Adipocyte (in vitro differentiated cells): ENCODE results near the gene EEF2KMT.
A peak's percentile ranks its signal among the peaks of the same experiment; 100 is the strongest.

Source experiments
- DNase-seq: peaks from one replicate; pipeline ENCODE4 v3.0.0-alpha.2; 2015; ENCODE audit warnings: low read depth
- H3K27me3 ChIP-seq: replicated peaks from 2 replicates; pipeline ENCODE4 v1.7.0; 2013; ENCODE audit warnings: mild to moderate bottlenecking, low read length, moderate library complexity; ENCODE audit not compliant: control insufficient read depth, insufficient read depth
- H3K36me3 ChIP-seq: 2 replicates; pipeline ENCODE4 v1.7.0; 2013; ENCODE audit warnings: low read length, mild to moderate bottlenecking, moderate library complexity; ENCODE audit not compliant: control insufficient read depth, insufficient read depth, severe bottlenecking
- H3K4me1 ChIP-seq: 2 replicates; pipeline ENCODE4 v1.7.0; 2013; ENCODE audit warnings: mild to moderate bottlenecking, low read length, moderate library complexity; ENCODE audit not compliant: control insufficient read depth, insufficient read depth
- H3K4me3 ChIP-seq: 2 replicates; pipeline ENCODE4 v1.7.0; 2013; ENCODE audit warnings: mild to moderate bottlenecking, low read length, moderate library complexity
- H3K9ac ChIP-seq: 2 replicates; pipeline ENCODE4 v1.7.0; 2013; ENCODE audit warnings: mild to moderate bottlenecking, low read length, moderate library complexity
- H3K9me3 ChIP-seq: 2 replicates; pipeline ENCODE4 v1.7.0; 2013; ENCODE audit warnings: mild to moderate bottlenecking, low read length, moderate library complexity; ENCODE audit not compliant: control insufficient read depth

The EEF2KMT gene

DNA sequence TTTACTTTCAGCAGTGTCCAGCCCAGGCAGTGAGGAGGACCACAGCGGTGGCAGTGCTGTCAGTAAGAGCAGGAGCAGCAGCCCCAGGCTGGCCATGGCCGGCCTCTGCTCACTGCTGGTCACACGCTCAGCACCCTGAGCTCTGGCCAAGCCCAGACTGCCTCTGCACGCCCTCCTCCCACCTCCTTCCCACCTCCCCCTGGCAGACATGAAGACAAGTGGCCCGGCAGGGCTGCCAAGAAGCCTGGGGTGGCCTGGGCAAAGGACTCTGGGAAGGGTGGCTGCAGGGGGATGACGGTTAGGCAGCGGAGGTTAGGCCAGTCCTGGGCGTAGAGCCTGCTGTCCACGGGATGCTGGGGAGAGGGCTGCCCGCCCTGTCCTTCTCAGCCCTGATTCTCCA lies 31.8 kb downstream of the EEF2KMT start, which contains the start of gene C16orf89:
Gene C16orf89 (minus strand): TSS at position 144 of the 400 bp plus-strand sequence. CDS start 48 bp downstream, at position 96.
- H3K4me1 ChIP-seq, result peaks cover 5% of the 10 kb centered on the region
- peak within 1 kb of the TSS; percentile 8 for H3K4me3 ChIP-seq
- no peak within 1 kb of the TSS for H3K9ac ChIP-seq
- H3K36me3 ChIP-seq, result no peaks in the 10 kb centered on the region
- no peak for DNase-seq
- H3K9me3 ChIP-seq, result no peaks in the 10 kb centered on the region
- peaks cover 35% of the 10 kb centered on the region for H3K27me3 ChIP-seq

GRCh38 chr16:5065326-5065725 lies 32.3 kb downstream of the EEF2KMT start:
- H3K4me3 ChIP-seq, result peak overlapping the region; percentile 8
- no peak overlapping the region for H3K9ac ChIP-seq
- H3K4me1 ChIP-seq, result peaks cover 5% of the 10 kb centered on the region
- no peaks in the 10 kb centered on the region for H3K9me3 ChIP-seq
- peaks cover 37% of the 10 kb centered on the region for H3K27me3 ChIP-seq
- no peak for DNase-seq
- H3K36me3 ChIP-seq, result no peaks in the 10 kb centered on the region

DNA sequence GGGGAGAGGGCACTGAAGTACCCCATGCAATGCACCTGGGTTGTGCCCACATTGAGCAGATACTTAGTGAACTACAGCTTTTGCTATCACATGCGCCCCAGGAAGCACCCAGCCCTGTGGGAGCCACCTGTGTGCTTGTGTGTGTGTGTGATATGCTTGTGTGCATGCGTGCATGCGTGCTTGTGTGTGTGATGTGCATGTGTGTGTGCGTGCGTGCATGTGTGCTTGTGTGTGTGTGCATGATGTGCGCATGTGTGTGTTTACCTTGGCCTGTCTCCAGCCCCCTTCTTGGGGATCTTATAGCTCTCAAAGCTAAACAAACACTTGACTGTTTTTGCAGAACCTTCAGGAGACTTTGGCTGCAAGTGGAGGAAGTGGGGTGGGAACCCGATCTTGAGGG lies 32.7 kb downstream of the EEF2KMT start:
- H3K4me1 ChIP-seq, result peaks cover 5% of the 10 kb centered on the region
- no peak overlapping the region for H3K4me3 ChIP-seq
- H3K27me3 ChIP-seq, result peaks cover 39% of the 10 kb centered on the region
- H3K9me3 ChIP-seq, result no peaks in the 10 kb centered on the region
- no peaks in the 10 kb centered on the region for H3K36me3 ChIP-seq
- no peak overlapping the region for H3K9ac ChIP-seq
- DNase-seq, result no peak

DNA sequence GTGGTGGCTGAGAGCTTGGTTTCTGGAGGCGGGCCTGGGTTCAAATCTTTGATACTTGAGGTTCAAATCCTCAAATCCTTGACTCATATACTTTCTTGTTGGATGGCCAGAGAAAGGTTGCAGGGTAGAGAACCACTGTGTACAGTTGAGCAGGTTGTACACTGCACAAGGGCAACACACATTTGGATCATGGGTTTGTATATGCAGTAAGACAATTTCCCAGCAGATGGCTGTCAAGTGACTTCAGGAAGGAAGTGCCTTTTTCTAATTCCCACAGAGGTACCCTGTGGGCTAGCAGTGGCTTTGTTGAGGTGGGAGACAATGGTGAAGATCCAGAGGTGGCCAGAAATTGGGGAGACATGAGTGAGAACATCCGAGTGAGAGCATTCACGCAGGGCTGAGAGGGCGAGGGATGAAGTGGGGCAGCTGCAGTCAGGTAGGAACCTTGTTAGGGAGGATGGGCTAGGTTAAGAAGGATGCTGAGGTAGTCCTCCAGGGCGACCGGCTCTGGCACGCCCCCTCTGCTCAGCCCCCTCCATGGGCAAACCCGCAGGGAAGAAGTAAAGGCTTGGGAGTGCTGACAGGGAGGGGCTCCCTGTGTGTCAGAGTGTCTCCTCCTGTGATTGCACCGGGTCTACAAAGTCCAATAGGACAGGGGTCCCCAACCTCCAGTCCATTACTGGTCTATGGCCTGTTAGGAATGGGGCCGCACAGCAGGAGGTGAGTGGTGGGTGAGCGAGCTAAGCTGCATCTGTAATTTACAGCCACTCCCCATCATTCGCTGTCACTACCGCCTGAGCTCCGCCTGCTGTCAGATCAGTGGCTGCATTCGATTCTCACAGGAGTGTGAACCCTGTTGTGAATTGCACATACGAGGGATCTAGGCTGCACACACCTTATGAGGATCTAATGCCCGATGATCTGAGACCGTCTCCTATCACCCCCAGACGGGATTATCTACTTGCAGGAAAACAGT lies 34.5 kb downstream of the EEF2KMT start:
- no peaks in the 10 kb centered on the region for H3K36me3 ChIP-seq
- no peak for DNase-seq
- no peak overlapping the region for H3K4me3 ChIP-seq
- peaks cover 5% of the 10 kb centered on the region for H3K4me1 ChIP-seq
- no peak overlapping the region for H3K9ac ChIP-seq
- peaks cover 41% of the 10 kb centered on the region for H3K27me3 ChIP-seq
- H3K9me3 ChIP-seq, result no peaks in the 10 kb centered on the region

DNA sequence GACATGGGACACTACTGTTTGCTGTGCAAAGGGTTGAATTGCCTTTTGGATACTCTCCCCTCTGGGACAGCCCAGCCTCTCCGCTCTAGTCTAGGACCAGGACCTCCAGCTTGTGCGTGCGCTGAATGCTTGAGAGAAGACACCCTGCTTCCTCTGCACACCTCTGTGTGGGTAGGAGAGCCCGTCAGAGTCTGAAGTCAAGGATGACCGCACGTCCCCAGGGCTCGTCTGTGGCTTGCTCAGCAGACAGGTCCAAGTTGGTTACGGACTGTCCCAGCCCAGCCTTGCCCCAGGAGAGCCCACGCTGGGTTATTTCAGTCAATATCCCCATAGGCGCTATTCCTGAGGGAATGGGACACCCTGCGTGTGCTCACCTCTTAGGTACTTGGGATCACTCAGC lies 35.5 kb downstream of the EEF2KMT start:
- no peak for DNase-seq
- H3K27me3 ChIP-seq, result peaks cover 38% of the 10 kb centered on the region
- H3K9ac ChIP-seq, result no peak overlapping the region
- no peaks in the 10 kb centered on the region for H3K9me3 ChIP-seq
- peaks cover 5% of the 10 kb centered on the region for H3K4me1 ChIP-seq
- H3K4me3 ChIP-seq, result no peak overlapping the region
- no peaks in the 10 kb centered on the region for H3K36me3 ChIP-seq

DNA sequence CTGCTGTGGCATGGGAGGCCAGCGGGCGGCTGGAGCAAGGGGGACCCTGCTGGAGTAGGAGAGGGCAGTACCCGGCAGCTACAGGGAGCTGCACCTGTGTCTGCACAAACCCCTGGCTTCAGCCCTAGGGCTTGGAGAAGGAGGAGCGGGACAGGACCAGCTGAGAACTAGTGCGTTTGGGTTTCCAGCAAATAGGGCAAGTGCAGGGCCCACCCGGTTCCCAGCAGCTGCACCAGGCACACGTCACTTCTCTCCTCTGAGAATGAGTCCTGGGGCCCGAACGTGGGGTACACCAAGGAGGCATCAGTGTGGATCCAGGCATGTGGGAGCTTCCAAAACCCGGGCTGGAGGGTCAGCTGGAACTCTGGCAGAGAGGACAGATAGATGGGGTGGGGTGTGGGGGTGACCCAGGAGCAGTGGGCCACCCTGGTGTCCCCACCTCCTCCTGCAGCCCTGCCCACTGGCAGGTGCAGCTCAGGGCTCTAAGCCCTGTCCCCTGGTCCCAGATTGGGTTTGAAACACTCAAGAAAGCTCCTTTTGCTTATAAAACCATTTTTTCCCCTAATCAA lies 37.4 kb downstream of the EEF2KMT start:
- no peaks in the 10 kb centered on the region for H3K4me1 ChIP-seq
- H3K4me3 ChIP-seq, result no peak overlapping the region
- H3K9me3 ChIP-seq, result no peaks in the 10 kb centered on the region
- H3K9ac ChIP-seq, result no peak overlapping the region
- no peak for DNase-seq
- H3K27me3 ChIP-seq, result peaks cover 40% of the 10 kb centered on the region
- no peaks in the 10 kb centered on the region for H3K36me3 ChIP-seq

- Histone ChIP-seq H3K4me3 (no peak overlapping the region), H3K36me3 (no peaks in the 10 kb centered on the region), H3K4me1 (no peaks in the 10 kb centered on the region), H3K9me3 (no peaks in the 10 kb centered on the region), H3K27me3 (peaks cover 36% of the 10 kb centered on the region), H3K9ac (no peak overlapping the region)
- DNase-seq, result no peak
Measured at GRCh38 chr16:5059386-5060072, 38.1 kb downstream of the EEF2KMT start.

DNA sequence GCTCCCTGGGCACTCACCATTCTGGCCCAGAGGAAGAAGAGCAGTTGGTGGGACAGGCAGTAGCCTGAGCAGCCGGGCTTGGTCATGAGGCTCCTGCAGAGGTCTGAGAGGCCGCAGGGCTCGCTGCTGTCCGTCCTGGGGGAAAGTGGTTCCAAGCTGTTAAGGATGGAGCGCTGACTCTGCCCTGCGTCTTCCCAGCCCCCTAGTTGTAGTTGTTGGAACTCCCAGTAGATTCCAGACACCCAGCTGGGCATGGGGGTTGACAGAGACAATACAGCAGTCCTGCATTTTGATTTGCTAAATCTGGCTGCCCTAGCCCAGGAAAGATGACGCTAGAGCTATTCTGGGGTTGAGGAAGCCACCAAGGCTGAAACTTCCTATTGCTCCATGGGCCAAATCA lies 39.1 kb downstream of the EEF2KMT start:
- H3K36me3 ChIP-seq, result no peaks in the 10 kb centered on the region
- H3K27me3 ChIP-seq, result peaks cover 29% of the 10 kb centered on the region
- H3K4me1 ChIP-seq, result no peaks in the 10 kb centered on the region
- H3K4me3 ChIP-seq, result no peak overlapping the region
- no peaks in the 10 kb centered on the region for H3K9me3 ChIP-seq
- no peak for DNase-seq
- no peak overlapping the region for H3K9ac ChIP-seq

- Histone ChIP-seq H3K27me3 (peaks cover 12% of the 10 kb centered on the region), H3K9me3 (no peaks in the 10 kb centered on the region), H3K4me3 (no peak overlapping the region), H3K36me3 (no peaks in the 10 kb centered on the region), H3K9ac (no peak overlapping the region), H3K4me1 (no peaks in the 10 kb centered on the region)
- no peak for DNase-seq
Measured at GRCh38 chr16:5056352-5056751, 41.2 kb downstream of the EEF2KMT start.

GRCh38 chr16:5054876-5055865 lies 42.4 kb downstream of the EEF2KMT start:
- H3K4me1 ChIP-seq, result no peaks in the 10 kb centered on the region
- H3K9me3 ChIP-seq, result peaks cover 7% of the 10 kb centered on the region
- H3K9ac ChIP-seq, result no peak overlapping the region
- no peaks in the 10 kb centered on the region for H3K36me3 ChIP-seq
- H3K27me3 ChIP-seq, result peaks cover 20% of the 10 kb centered on the region
- H3K4me3 ChIP-seq, result no peak overlapping the region
- no peak for DNase-seq
